Measurements from ENCODE around the gene NECTIN1.

DNA sequence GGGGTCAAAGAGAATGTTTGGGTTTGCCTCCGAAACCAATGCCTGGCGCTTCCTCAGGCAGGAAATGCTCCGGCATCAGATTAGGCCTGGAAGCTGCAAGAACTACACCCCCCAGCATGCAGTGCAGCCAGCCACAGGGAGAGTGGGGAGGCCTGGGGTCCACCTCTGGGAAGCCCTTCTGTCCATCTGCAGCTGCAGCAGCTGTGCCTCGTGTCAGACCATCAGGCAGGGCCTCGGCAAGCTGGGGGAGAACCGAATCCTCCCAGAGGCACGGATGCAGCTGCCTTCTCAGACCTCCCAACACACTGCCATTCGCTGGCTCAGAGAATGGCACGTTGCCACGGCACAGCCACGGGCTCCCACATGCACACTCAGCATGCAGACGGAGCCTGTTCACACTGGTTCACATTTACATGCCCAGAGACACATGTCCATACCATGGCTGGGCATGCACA, 57.4 kb downstream of the NECTIN1 start:
- TF ChIP-seq, protein P1, sequence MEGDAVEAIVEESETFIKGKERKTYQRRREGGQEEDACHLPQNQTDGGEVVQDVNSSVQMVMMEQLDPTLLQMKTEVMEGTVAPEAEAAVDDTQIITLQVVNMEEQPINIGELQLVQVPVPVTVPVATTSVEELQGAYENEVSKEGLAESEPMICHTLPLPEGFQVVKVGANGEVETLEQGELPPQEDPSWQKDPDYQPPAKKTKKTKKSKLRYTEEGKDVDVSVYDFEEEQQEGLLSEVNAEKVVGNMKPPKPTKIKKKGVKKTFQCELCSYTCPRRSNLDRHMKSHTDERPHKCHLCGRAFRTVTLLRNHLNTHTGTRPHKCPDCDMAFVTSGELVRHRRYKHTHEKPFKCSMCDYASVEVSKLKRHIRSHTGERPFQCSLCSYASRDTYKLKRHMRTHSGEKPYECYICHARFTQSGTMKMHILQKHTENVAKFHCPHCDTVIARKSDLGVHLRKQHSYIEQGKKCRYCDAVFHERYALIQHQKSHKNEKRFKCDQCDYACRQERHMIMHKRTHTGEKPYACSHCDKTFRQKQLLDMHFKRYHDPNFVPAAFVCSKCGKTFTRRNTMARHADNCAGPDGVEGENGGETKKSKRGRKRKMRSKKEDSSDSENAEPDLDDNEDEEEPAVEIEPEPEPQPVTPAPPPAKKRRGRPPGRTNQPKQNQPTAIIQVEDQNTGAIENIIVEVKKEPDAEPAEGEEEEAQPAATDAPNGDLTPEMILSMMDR (IDR thresholded peaks at IDR 0.05; ENCODE audit: low read depth, low read length): no peak
- TF ChIP-seq, protein P2, sequence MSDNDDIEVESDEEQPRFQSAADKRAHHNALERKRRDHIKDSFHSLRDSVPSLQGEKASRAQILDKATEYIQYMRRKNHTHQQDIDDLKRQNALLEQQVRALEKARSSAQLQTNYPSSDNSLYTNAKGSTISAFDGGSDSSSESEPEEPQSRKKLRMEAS (IDR thresholded peaks at IDR 0.05; ENCODE audit: low read depth, low read length): no peak
- TF ChIP-seq POLR2A (IDR thresholded peaks at IDR 0.05; ENCODE audit: extremely low read depth, insufficient read length) (no peak), MYC (IDR thresholded peaks at IDR 0.05; ENCODE audit: low read depth, low read length) (no peak)
